CD4-positive, alpha-beta T cell treated with Interleukin-12 subunit alpha and Interleukin-12 subunit beta, for 1 hour (primary cell): ENCODE results near the gene B9D1.

Experiments used
- DNase-seq: peaks from one replicate; pipeline ENCODE4 v3.0.0-alpha.2; 2020

Gene B9D1

GRCh38 chr17:19388791-19389785, 26.6 kb upstream of the B9D1 start:
- DNase-seq: no peak

- no peak for DNase-seq
These were observed 25.5 kb upstream of the B9D1 start for GRCh38 chr17:19387921-19388521.

- no peak for DNase-seq
These were observed 24.7 kb upstream of the B9D1 start, which contains the start of gene MFAP4 for GRCh38 chr17:19386974-19387920. Gene MFAP4, minus strand, starts transcription at chr17:19387190. Its CDS starts 35 bp downstream, at chr17:19387155.

GRCh38 chr17:19386051-19386929, 23.8 kb upstream of the B9D1 start:
- no peak for DNase-seq

GRCh38 chr17:19385521-19385983, 23.0 kb upstream of the B9D1 start:
- DNase-seq: no peak

- no peak for DNase-seq
These were observed 22.3 kb upstream of the B9D1 start for GRCh38 chr17:19384723-19385391.

- DNase-seq: no peak
These were observed 21.4 kb upstream of the B9D1 start for GRCh38 chr17:19383681-19384470.

- DNase-seq: no peak
These were observed 20.3 kb upstream of the B9D1 start for GRCh38 chr17:19382531-19383444.

GRCh38 chr17:19381741-19382444, 19.4 kb upstream of the B9D1 start:
- DNase-seq: no peak

- no peak for DNase-seq
These were observed 18.8 kb upstream of the B9D1 start for GRCh38 chr17:19381361-19381740.

- no peak for DNase-seq
These were observed 18.2 kb upstream of the B9D1 start for GRCh38 chr17:19380481-19381301.

GRCh38 chr17:19379361-19380065, 17.0 kb upstream of the B9D1 start:
- DNase-seq: no peak

GRCh38 chr17:19378416-19379360, 16.2 kb upstream of the B9D1 start, which contains the start of gene MAPK7:
Gene MAPK7, plus strand, starts transcription at chr17:19378498. Its CDS starts 403 bp downstream, at chr17:19378901.
- no peak for DNase-seq

GRCh38 chr17:19377602-19378415, 15.3 kb upstream of the B9D1 start:
- peak; percentile 97 for DNase-seq

GRCh38 chr17:19376811-19377210, 14.3 kb upstream of the B9D1 start:
- DNase-seq: no peak
